Fibroblast of lung (primary cell): ENCODE results near the gene VSTM2B. TPM values are rescaled to one million over a fixed set of nuclear protein-coding genes. Genes with fewer than 3 reads are reported as not detected.
"Not testable (repeated sequence)": the region's sequence is repeated elsewhere in the genome, so short reads cannot be mapped to it uniquely, and the experiment has no call there.

Experiments used
- DNase-seq, 2 donors: peaks; one replicate each; pipeline versions ENCODE4 v3.0.0 to v3.0.0-alpha.2; 2010; ENCODE audit warnings: low read depth in 2 of 2
- H2AFZ ChIP-seq: 2 replicates; pipeline ENCODE4 v1.5.1; 2012; ENCODE audit warnings: low read length, control low read depth, inconsistent platforms
- H3K27ac ChIP-seq: 2 replicates; pipeline ENCODE4 v1.5.1; 2011; ENCODE audit warnings: low read length, control low read depth; ENCODE audit not compliant: insufficient read depth
- H3K27me3 ChIP-seq: 2 replicates; pipeline ENCODE4 v1.5.1; 2011; ENCODE audit warnings: mild to moderate bottlenecking, low read length; ENCODE audit not compliant: control insufficient read depth, insufficient read depth
- H3K36me3 ChIP-seq: 2 replicates; pipeline ENCODE4 v1.5.1; 2011; ENCODE audit warnings: low read length; ENCODE audit not compliant: control insufficient read depth, insufficient read depth
- H3K4me1 ChIP-seq: 2 replicates; pipeline ENCODE4 v1.5.1; 2011; ENCODE audit warnings: low read length; ENCODE audit not compliant: control insufficient read depth, insufficient read depth; ENCODE audit errors: extremely low read depth
- H3K4me2 ChIP-seq: 2 replicates; pipeline ENCODE4 v1.5.1; 2011; ENCODE audit warnings: low read length, control low read depth; ENCODE audit not compliant: insufficient read depth; ENCODE audit errors: extremely low read depth
- H3K4me3 ChIP-seq, 4 experiments: fragments of 200-600 bp in 1 of 4; sonication (generic) in 1 of 4; replicated peaks in 1 of 4; 2 replicates each; pipeline ENCODE4 v1.5.1; 2011 to 2016; ENCODE audit warnings: low read length in 4 of 4, low read depth in 3 of 4, mild to moderate bottlenecking in 3 of 4, control low read depth in 2 of 4, inconsistent platforms in 1 of 4, mixed read lengths in 1 of 4; ENCODE audit not compliant: insufficient read depth in 1 of 4; ENCODE audit errors: control extremely low read depth in 1 of 4
- H3K79me2 ChIP-seq: 2 replicates; pipeline ENCODE4 v1.5.1; 2012; ENCODE audit warnings: mild to moderate bottlenecking, low read length, inconsistent platforms; ENCODE audit not compliant: control insufficient read depth, insufficient read depth
- H3K9ac ChIP-seq: 2 replicates; pipeline ENCODE4 v1.5.1; 2011; ENCODE audit warnings: mild to moderate bottlenecking, low read length, control low read depth; ENCODE audit not compliant: insufficient read depth
- H3K9me3 ChIP-seq: 2 replicates; pipeline ENCODE4 v1.5.1; 2012; ENCODE audit warnings: low read depth, low read length; ENCODE audit not compliant: control insufficient read depth, insufficient read depth
- H4K20me1 ChIP-seq: 2 replicates; pipeline ENCODE4 v1.5.1; 2011; ENCODE audit warnings: low read length; ENCODE audit not compliant: control insufficient read depth, insufficient read depth; ENCODE audit errors: extremely low read depth
- EZH2 ChIP-seq: IDR thresholded peaks from 2 replicates; pipeline ENCODE4 v1.5.1; 2012; ENCODE audit warnings: low read length, control low read depth, mild to moderate bottlenecking; ENCODE audit errors: missing control alignments
- polyA plus RNA-seq, 2 donors: library from polyadenylated mRNA; depleted of rRNA in 1 of 2; stranded (reverse) in 1 of 2; unstranded in 1 of 2; fragments of >200 nt; gene quantifications; 2 replicates each; pipeline ENCODE4 v1.2.1, GENCODE V29; 2011 to 2012; ENCODE audit warnings: missing spikeins in 1 of 2
- total RNA-seq: library from RNA; depleted of rRNA; stranded (reverse); fragments of >200 nt; gene quantifications from 2 replicates; pipeline ENCODE4 v1.2.1, GENCODE V29; 2014
- TF ChIP-seq, protein P1 (sequence below), 2 donors: IDR thresholded peaks in 1 of 2; conservative IDR thresholded peaks in 1 of 2; 1 replicate in 1 of 2; 2 replicates in 1 of 2; pipeline ENCODE4 v1.5.1; 2011 to 2012; ENCODE audit warnings: low read length in 2 of 2, control low read depth in 1 of 2, inconsistent platforms in 1 of 2, low read depth in 1 of 2, mild to moderate bottlenecking in 1 of 2

VSTM2B gene
- total and polyA plus RNA-seq, 2 donors (not counting 1 experiment from before 2014, with no cell fraction given) = not detected

GRCh38 chr19:29544656-29545360, 19.0 kb downstream of the VSTM2B start:
- no peak overlapping the region for H3K4me2 ChIP-seq
- no peaks in the 10 kb centered on the region for H4K20me1 ChIP-seq
- TF ChIP-seq, protein P1, sequence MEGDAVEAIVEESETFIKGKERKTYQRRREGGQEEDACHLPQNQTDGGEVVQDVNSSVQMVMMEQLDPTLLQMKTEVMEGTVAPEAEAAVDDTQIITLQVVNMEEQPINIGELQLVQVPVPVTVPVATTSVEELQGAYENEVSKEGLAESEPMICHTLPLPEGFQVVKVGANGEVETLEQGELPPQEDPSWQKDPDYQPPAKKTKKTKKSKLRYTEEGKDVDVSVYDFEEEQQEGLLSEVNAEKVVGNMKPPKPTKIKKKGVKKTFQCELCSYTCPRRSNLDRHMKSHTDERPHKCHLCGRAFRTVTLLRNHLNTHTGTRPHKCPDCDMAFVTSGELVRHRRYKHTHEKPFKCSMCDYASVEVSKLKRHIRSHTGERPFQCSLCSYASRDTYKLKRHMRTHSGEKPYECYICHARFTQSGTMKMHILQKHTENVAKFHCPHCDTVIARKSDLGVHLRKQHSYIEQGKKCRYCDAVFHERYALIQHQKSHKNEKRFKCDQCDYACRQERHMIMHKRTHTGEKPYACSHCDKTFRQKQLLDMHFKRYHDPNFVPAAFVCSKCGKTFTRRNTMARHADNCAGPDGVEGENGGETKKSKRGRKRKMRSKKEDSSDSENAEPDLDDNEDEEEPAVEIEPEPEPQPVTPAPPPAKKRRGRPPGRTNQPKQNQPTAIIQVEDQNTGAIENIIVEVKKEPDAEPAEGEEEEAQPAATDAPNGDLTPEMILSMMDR (conservative IDR thresholded peaks at IDR 0.05 in 1 of 2, IDR thresholded peaks at IDR 0.05 in 1 of 2; ENCODE audit: low read depth in 1 of 2, low read length in 2 of 2) = no peak
- TF ChIP-seq EZH2 = no peak
- no peaks in the 10 kb centered on the region for H3K36me3 ChIP-seq
- H3K4me3 ChIP-seq = no peak overlapping the region
- no peaks in the 10 kb centered on the region for H3K27me3 ChIP-seq
- no peaks in the 10 kb centered on the region for H3K4me1 ChIP-seq
- H3K79me2 ChIP-seq = no peaks in the 10 kb centered on the region
- no peak for DNase-seq
- H2AFZ ChIP-seq = no peak overlapping the region
- no peak overlapping the region for H3K27ac ChIP-seq
- no peaks in the 10 kb centered on the region for H3K9me3 ChIP-seq
- H3K9ac ChIP-seq = no peak overlapping the region

DNA sequence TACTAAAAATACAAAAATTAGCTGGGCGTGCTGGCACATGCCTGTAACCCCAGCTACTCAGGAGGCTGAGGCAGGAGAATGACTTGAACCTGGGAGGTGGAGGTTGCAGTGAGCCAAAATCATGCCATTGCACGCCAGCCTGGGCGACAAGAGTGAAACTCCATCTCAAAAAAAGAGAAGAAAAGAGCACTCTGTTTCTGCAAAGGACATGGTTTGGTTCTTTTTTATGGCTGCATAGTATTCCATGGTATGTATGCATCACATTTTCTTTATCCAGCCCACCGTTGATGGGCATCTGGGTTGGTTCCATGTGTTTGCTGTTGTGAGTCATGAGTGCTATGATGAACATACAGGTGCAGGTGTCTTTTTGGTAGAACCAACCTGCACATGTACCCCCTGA, 19.7 kb downstream of the VSTM2B start:
- H3K79me2 ChIP-seq, H4K20me1 ChIP-seq: not testable (repeated sequence)

GRCh38 chr19:29545866-29546582, 20.2 kb downstream of the VSTM2B start:
- no peak overlapping the region for H2AFZ ChIP-seq
- H3K9me3 ChIP-seq = no peaks in the 10 kb centered on the region
- no peak overlapping the region for H3K4me3 ChIP-seq
- no peak overlapping the region for H3K4me2 ChIP-seq
- no peak for DNase-seq
- no peaks in the 10 kb centered on the region for H3K27me3 ChIP-seq
- H3K79me2 ChIP-seq = no peaks in the 10 kb centered on the region
- no peak overlapping the region for H3K9ac ChIP-seq
- H4K20me1 ChIP-seq = no peaks in the 10 kb centered on the region
- no peaks in the 10 kb centered on the region for H3K4me1 ChIP-seq
- TF ChIP-seq, protein P1 (conservative IDR thresholded peaks at IDR 0.05 in 1 of 2, IDR thresholded peaks at IDR 0.05 in 1 of 2; ENCODE audit: low read depth in 1 of 2, low read length in 2 of 2) = no peak
- no peak for TF ChIP-seq EZH2
- H3K27ac ChIP-seq = no peak overlapping the region
- no peaks in the 10 kb centered on the region for H3K36me3 ChIP-seq

More for the DNA sequence above, 19.7 kb downstream of the VSTM2B start:
- H3K9ac ChIP-seq, H3K4me3 ChIP-seq, H3K4me2 ChIP-seq, DNase-seq, H3K27ac ChIP-seq, H2AFZ ChIP-seq, H3K4me1 ChIP-seq, H3K9me3 ChIP-seq, H3K27me3 ChIP-seq, H3K36me3 ChIP-seq: not testable (repeated sequence)
